DOHH2 (cell line): Measurements from ENCODE around the gene THSD8.

Experiments used
- H3F3A ChIP-seq: fragments of 200-600 bp; sonication (generic), shearing (Covaris generic); 2 replicates; pipeline ENCODE4 v1.6.0; 2016; ENCODE audit warnings: antibody characterized with exemption, mild to moderate bottlenecking; ENCODE audit not compliant: control insufficient read depth, insufficient read depth
- H3K27ac ChIP-seq: fragments of 200-600 bp; sonication (generic); 2 replicates; pipeline ENCODE4 v1.5.1; 2014; ENCODE audit warnings: low read depth, mild to moderate bottlenecking, low read length, moderate library complexity
- H3K27me3 ChIP-seq: fragments of 200-600 bp; sonication (generic); 2 replicates; pipeline ENCODE4 v1.6.1; 2014; ENCODE audit warnings: mild to moderate bottlenecking, low read length, mixed read lengths; ENCODE audit not compliant: control insufficient read depth
- H3K36me3 ChIP-seq: fragments of 200-600 bp; sonication (generic); 2 replicates; pipeline ENCODE4 v1.6.1; 2014; ENCODE audit warnings: mild to moderate bottlenecking, low read length, moderate library complexity, mixed read lengths; ENCODE audit not compliant: control insufficient read depth
- H3K4me1 ChIP-seq: fragments of 200-600 bp; sonication (generic); 2 replicates; pipeline ENCODE4 v1.6.1; 2014; ENCODE audit warnings: mild to moderate bottlenecking, low read length, mixed read lengths; ENCODE audit not compliant: control insufficient read depth
- H3K4me2 ChIP-seq: fragments of 200-600 bp; sonication (generic); 2 replicates; pipeline ENCODE4 v1.6.0; 2014; ENCODE audit warnings: mild to moderate bottlenecking, low read length, moderate library complexity
- H3K4me3 ChIP-seq: fragments of 200-600 bp; sonication (generic); 2 replicates; pipeline ENCODE4 v1.5.1; 2014; ENCODE audit warnings: mild to moderate bottlenecking, low read length, mixed read lengths
- H3K79me2 ChIP-seq: fragments of 200-600 bp; sonication (generic); 2 replicates; pipeline ENCODE4 v1.6.1; 2014; ENCODE audit warnings: mild to moderate bottlenecking, low read length, mixed read lengths; ENCODE audit not compliant: control insufficient read depth
- H3K9me2 ChIP-seq: fragments of 200-600 bp; sonication (generic); replicated peaks from 2 replicates; pipeline ENCODE4 v1.6.1; 2014; ENCODE audit warnings: mild to moderate bottlenecking, low read length, mixed read lengths; ENCODE audit not compliant: control insufficient read depth
- H3K9me3 ChIP-seq: fragments of 200-600 bp; sonication (generic); 2 replicates; pipeline ENCODE4 v1.6.1; 2014; ENCODE audit warnings: antibody characterized with exemption, low read length, mixed read lengths; ENCODE audit not compliant: control insufficient read depth, insufficient read depth
- H4K20me1 ChIP-seq: fragments of 200-600 bp; sonication (generic); 2 replicates; pipeline ENCODE4 v1.6.0; 2014; ENCODE audit warnings: low read depth, mild to moderate bottlenecking, antibody characterized with exemption, low read length, moderate library complexity; ENCODE audit not compliant: control insufficient read depth, insufficient read depth
- CTCF ChIP-seq: fragments of 200-600 bp; sonication (generic); IDR thresholded peaks from one replicate; pipeline ENCODE4 v1.5.1; 2014; ENCODE audit warnings: antibody characterized with exemption, mild to moderate bottlenecking, low read depth, low read length; ENCODE audit not compliant: poor library complexity, severe bottlenecking
- EZH2phosphoT487 ChIP-seq: fragments of 200-600 bp; sonication (generic); IDR thresholded peaks from 2 replicates; pipeline ENCODE4 v1.6.1; 2017; ENCODE audit warnings: borderline replicate concordance, mild to moderate bottlenecking, antibody characterized with exemption, low read length, moderate library complexity, mixed read lengths

Gene THSD8

GRCh38 chr19:12789098-12789903, 12.6 kb upstream of the THSD8 start:
- Histone ChIP-seq H3K79me2 (peaks cover 29% of the 10 kb centered on the region), H3K27ac (peak overlapping the region; percentile 84), H3K4me1 (peaks cover 67% of the 10 kb centered on the region), H3F3A (peaks cover 39% of the 10 kb centered on the region), H3K4me2 (peak overlapping the region; percentile 93), H3K27me3 (no peaks in the 10 kb centered on the region), H3K36me3 (peaks cover 6% of the 10 kb centered on the region; the same call in 1 of the 2 replicates), H4K20me1 (no peaks in the 10 kb centered on the region), H3K9me2 (no peaks in the 10 kb centered on the region), H3K4me3 (peak overlapping the region; percentile 79), H3K9me3 (no peaks in the 10 kb centered on the region)
- no peak for TF ChIP-seq EZH2phosphoT487
- no peak for TF ChIP-seq CTCF

DNA sequence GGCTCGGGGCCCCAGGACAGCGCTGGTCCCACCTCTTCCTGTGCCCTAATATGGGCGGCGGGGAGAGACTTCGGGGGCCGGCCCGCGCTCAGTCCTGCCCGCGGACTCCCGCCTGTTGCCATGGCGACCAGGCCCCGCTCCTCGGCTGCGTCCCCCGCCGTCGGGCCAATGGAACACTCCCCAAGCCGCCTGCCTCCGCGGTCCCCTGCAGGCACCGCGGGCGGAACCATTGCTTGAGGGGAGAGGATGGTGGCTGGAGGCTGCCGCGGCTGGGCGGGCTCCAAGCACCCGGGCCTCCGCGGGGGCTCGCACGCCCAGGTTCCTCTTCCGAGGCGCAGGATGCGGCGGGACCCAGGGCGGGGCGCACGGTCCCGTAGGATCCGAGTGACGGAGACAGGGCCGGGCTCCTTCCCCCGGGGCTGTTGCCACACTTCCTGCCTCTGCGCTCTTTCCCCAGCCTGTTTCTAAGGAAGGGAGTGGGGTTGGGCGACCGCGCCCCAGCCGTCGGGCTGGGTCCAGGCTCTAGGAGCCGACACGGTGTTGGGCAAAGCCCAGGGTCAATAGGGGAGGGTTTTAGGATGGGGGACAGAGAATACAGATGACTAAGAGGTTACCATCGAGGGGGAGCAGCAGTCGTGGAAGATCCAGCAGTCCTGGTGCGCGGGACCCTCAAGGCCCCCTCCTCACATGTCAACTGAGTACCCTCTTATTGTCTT, 11.8 kb upstream of the THSD8 start:
- Histone ChIP-seq H3K9me3 (no peaks in the 10 kb centered on the region), H3K9me2 (no peaks in the 10 kb centered on the region), H4K20me1 (no peaks in the 10 kb centered on the region), H3K4me2 (peak overlapping the region; percentile 93), H3K36me3 (peaks cover 6% of the 10 kb centered on the region; the same call in 1 of the 2 replicates), H3K4me3 (peak overlapping the region; percentile 79), H3K27me3 (no peaks in the 10 kb centered on the region), H3K27ac (peak overlapping the region; percentile 84), H3K4me1 (peaks cover 63% of the 10 kb centered on the region), H3K79me2 (peaks cover 29% of the 10 kb centered on the region), H3F3A (peaks cover 34% of the 10 kb centered on the region)
- TF ChIP-seq CTCF (no peak), EZH2phosphoT487 (no peak)

DNA sequence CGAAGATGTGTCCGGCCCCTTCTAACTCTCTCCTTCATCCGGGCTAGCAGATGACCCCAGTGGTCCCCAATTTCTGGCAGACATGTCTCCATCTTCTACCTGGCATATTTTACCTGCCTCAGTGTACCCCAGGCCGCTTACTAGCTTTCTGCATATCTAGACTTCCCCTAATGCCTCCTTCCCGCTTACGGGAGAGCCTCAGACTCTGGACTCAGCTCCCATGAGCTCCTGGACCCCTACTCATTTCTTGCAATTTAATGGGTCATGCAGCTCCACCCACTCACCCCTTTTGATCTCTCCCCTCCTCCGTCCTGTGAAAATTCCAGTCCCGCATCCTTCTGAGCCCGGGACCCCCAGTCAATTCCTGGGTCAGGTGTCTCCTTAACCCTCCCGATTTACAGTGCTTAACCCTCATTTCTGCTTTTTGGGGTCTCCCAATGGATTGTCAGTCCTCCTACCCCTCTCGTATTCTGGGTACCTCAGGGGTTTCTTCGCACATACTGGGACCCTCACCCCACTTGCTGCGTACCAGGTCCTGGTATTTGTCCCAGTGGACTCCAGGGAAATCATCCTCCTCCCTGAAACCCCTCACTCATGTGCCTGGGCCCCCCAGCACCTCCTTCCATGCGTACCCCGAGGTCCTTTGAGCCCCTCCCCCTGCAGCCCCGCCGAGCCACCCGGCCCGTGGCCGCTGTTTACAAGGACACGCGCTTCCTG, 11.1 kb upstream of the THSD8 start:
- Histone ChIP-seq H3K4me3 (peak overlapping the region; percentile 79), H3K4me2 (peak overlapping the region; percentile 93), H3K27me3 (no peaks in the 10 kb centered on the region), H3K79me2 (peaks cover 29% of the 10 kb centered on the region), H3K9me2 (no peaks in the 10 kb centered on the region), H3K36me3 (peaks cover 6% of the 10 kb centered on the region; the same call in 1 of the 2 replicates), H3K27ac (peak overlapping the region; percentile 84), H4K20me1 (no peaks in the 10 kb centered on the region), H3K9me3 (no peaks in the 10 kb centered on the region), H3F3A (peaks cover 29% of the 10 kb centered on the region), H3K4me1 (peaks cover 56% of the 10 kb centered on the region)
- no peak for TF ChIP-seq EZH2phosphoT487
- TF ChIP-seq CTCF = no peak
